GM12878 (cell line): Measurements from ENCODE around the gene B3GALT4. TPM values are rescaled to one million over a fixed set of nuclear protein-coding genes. Genes with fewer than 3 reads are reported as not detected.

Experiments used
- ASH2L ChIP-seq: fragments of 300-600, 200-600 bp; sonication (generic); IDR thresholded peaks from 2 replicates; pipeline ENCODE4 v1.6.1; 2017; ENCODE audit warnings: low read depth, mild to moderate bottlenecking, borderline replicate concordance
- ATF2 ChIP-seq: IDR thresholded peaks from 2 replicates; pipeline ENCODE4 v1.6.1; 2012; ENCODE audit warnings: low read length, inconsistent platforms
- BCL11A ChIP-seq: IDR thresholded peaks from 2 replicates; pipeline ENCODE4 v1.6.1; 2011; ENCODE audit warnings: low read depth, low read length
- CEBPB ChIP-seq, 2 experiments: fragments of 150-350 bp in 1 of 2; IDR thresholded peaks; 2 replicates each; pipeline ENCODE4 v1.6.1; 2012 to 2014; ENCODE audit warnings: low read depth in 2 of 2, low read length in 2 of 2, borderline replicate concordance in 1 of 2, inconsistent platforms in 1 of 2
- E4F1 ChIP-seq: fragments of 450-650 bp; IDR thresholded peaks from 2 replicates; pipeline ENCODE4 v1.6.1; 2018; ENCODE audit warnings: borderline replicate concordance, mild to moderate bottlenecking; ENCODE audit not compliant: partially characterized antibody
- EZH2 ChIP-seq: IDR thresholded peaks from 2 replicates; pipeline ENCODE4 v1.6.1; 2012; ENCODE audit warnings: low read depth, mild to moderate bottlenecking, control low read depth, inconsistent platforms, low read length, borderline replicate concordance; ENCODE audit not compliant: control insufficient read depth
- HCFC1 ChIP-seq: fragments of 150-350 bp; IDR thresholded peaks from 2 replicates; pipeline ENCODE4 v1.6.1; 2014; ENCODE audit warnings: low read length
- JUND ChIP-seq: IDR thresholded peaks from 2 replicates; pipeline ENCODE4 v1.6.1; 2012; ENCODE audit warnings: low read depth, mild to moderate bottlenecking, low read length, improper control_type of control experiment, moderate library complexity
- NFYB ChIP-seq: IDR thresholded peaks from 2 replicates; pipeline ENCODE4 v1.6.1; 2011; ENCODE audit warnings: low read depth, mild to moderate bottlenecking, low read length, improper control_type of control experiment, moderate library complexity; ENCODE audit not compliant: insufficient read depth
- PKNOX1 ChIP-seq: fragments of 450-650 bp; IDR thresholded peaks from 2 replicates; pipeline ENCODE4 v1.6.1; 2016; ENCODE audit warnings: mild to moderate bottlenecking
- RB1 ChIP-seq: fragments of 450-650 bp; formaldehyde crosslinking; IDR thresholded peaks from 2 replicates; pipeline ENCODE4 v1.6.1; 2017; ENCODE audit warnings: mild to moderate bottlenecking, borderline replicate concordance
- SPI1 ChIP-seq: IDR thresholded peaks from 2 replicates; pipeline ENCODE4 v1.6.1; 2011; ENCODE audit warnings: low read depth, mild to moderate bottlenecking, low read length, moderate library complexity, borderline replicate concordance; ENCODE audit not compliant: insufficient read depth
- STAT1 ChIP-seq: fragments of 450-650 bp; conservative IDR thresholded peaks from 2 replicates; pipeline ENCODE4 v1.6.1; 2014; ENCODE audit warnings: antibody characterized with exemption, mild to moderate bottlenecking
- ZBTB11 ChIP-seq: fragments of 450-650 bp; formaldehyde crosslinking; IDR thresholded peaks from 2 replicates; pipeline ENCODE4 v1.5.0; 2022; ENCODE audit warnings: mild to moderate bottlenecking, missing genetic modification characterization
- ZNF592 ChIP-seq: fragments of 450-650 bp; IDR thresholded peaks from 2 replicates; pipeline ENCODE4 v1.6.1; 2017; ENCODE audit warnings: mild to moderate bottlenecking, moderate library complexity
- polyA plus RNA-seq, 11 experiments: library from polyadenylated mRNA; depleted of rRNA in 4 of 11; unstranded in 6 of 11; stranded (reverse) in 5 of 11; fragments of >200 nt; fragmentation: Nextera tagmentation in 4 of 11; fragmentation: Illumina TruSeq in 1 of 11; extraction: Ambion mirVana in 4 of 11; extraction: Trizol in 1 of 11; gene quantifications; 1 replicate in 1 of 11; 2 replicates in 10 of 11; pipeline versions ENCODE4 v1.2.1 to v1.2.3, GENCODE V29; 2011 to 2016; ENCODE audit warnings: inconsistent platforms in 2 of 11, missing spikeins in 2 of 11, low read depth in 1 of 11
- total RNA-seq, 4 experiments: library from RNA; depleted of rRNA in 3 of 4; stranded (reverse); fragments of >200 nt in 3 of 4; fragmentation: Illumina TruSeq in 1 of 4; extraction: Trizol in 1 of 4; gene quantifications; 2 replicates each; pipeline versions ENCODE4 v1.2.1 to v1.2.3, GENCODE V29; 2013 to 2021

The B3GALT4 gene
- total and polyA plus RNA-seq, 10 of the 15 experiments (the other 5 are each of a cell fraction or from before 2014, with no cell fraction given), result 0.27 to 8.2 (median 2.6) TPM

GRCh38 chr6:33248932-33249731 is 27.8 kb upstream of the B3GALT4 start (continued):
- TF ChIP-seq ZBTB11 (no peak), ZNF592 (no peak), HCFC1 (peak; percentile 22; the same call in 1 of the 2 replicates), EZH2 (no peak), RB1 (no peak), CEBPB (IDR thresholded peaks at IDR 0.05; ENCODE audit: borderline replicate concordance in 1 of 2, low read depth in 2 of 2, low read length in 2 of 2) (no peak), SPI1 (0 out of 2 replicates have a peak, but pooled peaks have one; percentile 16), STAT1 (no peak), NFYB (peak; percentile 95), E4F1 (no peak), JUND (no peak), BCL11A (no peak), ATF2 (no peak), ASH2L (no peak), PKNOX1 (peak; percentile 97)
